ENCODE data around the gene CUX1.
A peak's percentile ranks its signal among the peaks of the same experiment; 100 is the strongest.

CUX1 gene

DNA sequence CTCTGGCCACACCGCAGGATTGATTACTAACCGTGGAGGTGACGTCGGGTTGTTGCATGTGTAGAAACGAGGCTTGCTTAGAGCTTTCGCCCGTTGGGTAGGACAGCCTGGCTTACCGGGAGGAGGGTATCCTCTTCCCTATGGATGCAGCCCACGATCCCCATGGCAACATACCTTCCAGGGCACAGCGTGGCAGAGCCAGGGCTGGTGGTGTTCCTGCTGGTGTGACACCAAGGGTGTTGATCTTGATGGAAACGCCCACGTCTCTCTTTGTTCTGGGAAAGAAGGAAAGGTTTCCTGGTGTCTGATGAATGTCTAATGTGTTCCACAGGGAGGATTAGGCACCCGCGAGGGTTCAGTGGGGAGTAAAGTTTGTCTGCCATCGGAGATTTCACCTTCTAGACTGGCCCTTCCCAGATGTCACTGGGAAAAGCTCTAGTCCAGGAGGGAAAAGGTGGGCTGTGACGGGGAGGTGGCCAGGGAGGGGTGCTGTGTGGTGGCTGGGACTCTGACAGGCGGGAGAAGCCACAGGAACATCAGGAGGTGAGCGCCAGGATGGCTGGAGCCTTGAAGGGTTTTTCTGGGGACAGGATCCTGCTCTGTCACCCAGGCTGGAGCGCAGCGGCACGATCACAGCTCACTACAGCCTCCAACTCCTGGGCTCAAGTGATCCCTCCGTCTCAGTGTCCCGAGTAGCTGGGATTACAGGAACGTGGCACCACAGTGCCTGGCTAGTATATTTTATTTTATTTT, 102.1 kb downstream of the CUX1 start:
- ATAC-seq, result no peak
- TF ChIP-seq, protein P1, sequence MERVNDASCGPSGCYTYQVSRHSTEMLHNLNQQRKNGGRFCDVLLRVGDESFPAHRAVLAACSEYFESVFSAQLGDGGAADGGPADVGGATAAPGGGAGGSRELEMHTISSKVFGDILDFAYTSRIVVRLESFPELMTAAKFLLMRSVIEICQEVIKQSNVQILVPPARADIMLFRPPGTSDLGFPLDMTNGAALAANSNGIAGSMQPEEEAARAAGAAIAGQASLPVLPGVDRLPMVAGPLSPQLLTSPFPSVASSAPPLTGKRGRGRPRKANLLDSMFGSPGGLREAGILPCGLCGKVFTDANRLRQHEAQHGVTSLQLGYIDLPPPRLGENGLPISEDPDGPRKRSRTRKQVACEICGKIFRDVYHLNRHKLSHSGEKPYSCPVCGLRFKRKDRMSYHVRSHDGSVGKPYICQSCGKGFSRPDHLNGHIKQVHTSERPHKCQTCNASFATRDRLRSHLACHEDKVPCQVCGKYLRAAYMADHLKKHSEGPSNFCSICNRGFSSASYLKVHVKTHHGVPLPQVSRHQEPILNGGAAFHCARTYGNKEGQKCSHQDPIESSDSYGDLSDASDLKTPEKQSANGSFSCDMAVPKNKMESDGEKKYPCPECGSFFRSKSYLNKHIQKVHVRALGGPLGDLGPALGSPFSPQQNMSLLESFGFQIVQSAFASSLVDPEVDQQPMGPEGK (CRISPR knock-in tag; IDR thresholded peaks at IDR 0.05; ENCODE audit: borderline replicate concordance), result no peak
- TF ChIP-seq BACH2 (CRISPR knock-in tag; IDR thresholded peaks at IDR 0.05; ENCODE audit: borderline replicate concordance) (no peak), RARB (CRISPR knock-in tag; IDR thresholded peaks at IDR 0.05) (no peak), SNAI2 (CRISPR knock-in tag; IDR thresholded peaks at IDR 0.05) (no peak), OSR1 (CRISPR knock-in tag; IDR thresholded peaks at IDR 0.05) (no peak), ZC3H10 (CRISPR knock-in tag; IDR thresholded peaks at IDR 0.05) (no peak), TOX (CRISPR knock-in tag; IDR thresholded peaks at IDR 0.05; ENCODE audit: borderline replicate concordance) (no peak), PPARA (CRISPR knock-in tag; IDR thresholded peaks at IDR 0.05; ENCODE audit: borderline replicate concordance) (no peak), CSDC2 (CRISPR knock-in tag; IDR thresholded peaks at IDR 0.05) (no peak), TCF4 (CRISPR knock-in tag; IDR thresholded peaks at IDR 0.05; ENCODE audit: borderline replicate concordance) (no peak)
- TF ChIP-seq, protein P2, sequence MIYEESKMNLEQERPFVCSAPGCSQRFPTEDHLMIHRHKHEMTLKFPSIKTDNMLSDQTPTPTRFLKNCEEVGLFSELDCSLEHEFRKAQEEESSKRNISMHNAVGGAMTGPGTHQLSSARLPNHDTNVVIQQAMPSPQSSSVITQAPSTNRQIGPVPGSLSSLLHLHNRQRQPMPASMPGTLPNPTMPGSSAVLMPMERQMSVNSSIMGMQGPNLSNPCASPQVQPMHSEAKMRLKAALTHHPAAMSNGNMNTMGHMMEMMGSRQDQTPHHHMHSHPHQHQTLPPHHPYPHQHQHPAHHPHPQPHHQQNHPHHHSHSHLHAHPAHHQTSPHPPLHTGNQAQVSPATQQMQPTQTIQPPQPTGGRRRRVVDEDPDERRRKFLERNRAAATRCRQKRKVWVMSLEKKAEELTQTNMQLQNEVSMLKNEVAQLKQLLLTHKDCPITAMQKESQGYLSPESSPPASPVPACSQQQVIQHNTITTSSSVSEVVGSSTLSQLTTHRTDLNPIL (CRISPR knock-in tag; IDR thresholded peaks at IDR 0.05; ENCODE audit: low read depth), result no peak
- TF ChIP-seq, protein P3, sequence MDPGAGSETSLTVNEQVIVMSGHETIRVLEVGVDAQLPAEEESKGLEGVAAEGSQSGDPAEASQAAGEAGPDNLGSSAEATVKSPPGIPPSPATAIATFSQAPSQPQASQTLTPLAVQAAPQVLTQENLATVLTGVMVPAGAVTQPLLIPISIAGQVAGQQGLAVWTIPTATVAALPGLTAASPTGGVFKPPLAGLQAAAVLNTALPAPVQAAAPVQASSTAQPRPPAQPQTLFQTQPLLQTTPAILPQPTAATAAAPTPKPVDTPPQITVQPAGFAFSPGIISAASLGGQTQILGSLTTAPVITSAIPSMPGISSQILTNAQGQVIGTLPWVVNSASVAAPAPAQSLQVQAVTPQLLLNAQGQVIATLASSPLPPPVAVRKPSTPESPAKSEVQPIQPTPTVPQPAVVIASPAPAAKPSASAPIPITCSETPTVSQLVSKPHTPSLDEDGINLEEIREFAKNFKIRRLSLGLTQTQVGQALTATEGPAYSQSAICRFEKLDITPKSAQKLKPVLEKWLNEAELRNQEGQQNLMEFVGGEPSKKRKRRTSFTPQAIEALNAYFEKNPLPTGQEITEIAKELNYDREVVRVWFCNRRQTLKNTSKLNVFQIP (CRISPR knock-in tag; IDR thresholded peaks at IDR 0.05; ENCODE audit: borderline replicate concordance, low read depth), result no peak

DNA sequence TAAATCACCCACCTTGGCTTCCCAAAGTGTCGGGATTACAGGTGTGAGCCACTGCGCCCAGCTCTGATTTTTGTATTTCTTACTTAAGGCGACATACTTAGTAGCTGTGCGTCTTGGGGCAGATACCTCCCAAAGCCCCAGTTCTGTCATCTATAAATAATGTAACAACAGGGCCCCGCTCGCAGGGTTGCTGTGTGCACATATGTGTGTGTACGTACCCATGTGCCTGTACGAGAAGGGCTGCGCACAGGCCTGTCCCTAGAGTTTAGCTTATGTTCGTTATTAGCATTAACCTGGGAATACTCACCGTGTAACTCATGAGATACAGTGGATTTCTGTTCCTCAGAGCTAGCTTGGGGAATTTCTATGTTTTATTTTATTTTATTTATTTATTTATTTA, 103.6 kb downstream of the CUX1 start:
- ATAC-seq, result no peak
- TF ChIP-seq ZNF565 (CRISPR knock-in tag; conservative IDR thresholded peaks at IDR 0.05; ENCODE audit: low read depth), result no peak
- TF ChIP-seq PPARA (CRISPR knock-in tag; IDR thresholded peaks at IDR 0.05; ENCODE audit: borderline replicate concordance), result no peak
- no peak for TF ChIP-seq BACH2 (CRISPR knock-in tag; IDR thresholded peaks at IDR 0.05; ENCODE audit: borderline replicate concordance)
- TF ChIP-seq, protein P4, sequence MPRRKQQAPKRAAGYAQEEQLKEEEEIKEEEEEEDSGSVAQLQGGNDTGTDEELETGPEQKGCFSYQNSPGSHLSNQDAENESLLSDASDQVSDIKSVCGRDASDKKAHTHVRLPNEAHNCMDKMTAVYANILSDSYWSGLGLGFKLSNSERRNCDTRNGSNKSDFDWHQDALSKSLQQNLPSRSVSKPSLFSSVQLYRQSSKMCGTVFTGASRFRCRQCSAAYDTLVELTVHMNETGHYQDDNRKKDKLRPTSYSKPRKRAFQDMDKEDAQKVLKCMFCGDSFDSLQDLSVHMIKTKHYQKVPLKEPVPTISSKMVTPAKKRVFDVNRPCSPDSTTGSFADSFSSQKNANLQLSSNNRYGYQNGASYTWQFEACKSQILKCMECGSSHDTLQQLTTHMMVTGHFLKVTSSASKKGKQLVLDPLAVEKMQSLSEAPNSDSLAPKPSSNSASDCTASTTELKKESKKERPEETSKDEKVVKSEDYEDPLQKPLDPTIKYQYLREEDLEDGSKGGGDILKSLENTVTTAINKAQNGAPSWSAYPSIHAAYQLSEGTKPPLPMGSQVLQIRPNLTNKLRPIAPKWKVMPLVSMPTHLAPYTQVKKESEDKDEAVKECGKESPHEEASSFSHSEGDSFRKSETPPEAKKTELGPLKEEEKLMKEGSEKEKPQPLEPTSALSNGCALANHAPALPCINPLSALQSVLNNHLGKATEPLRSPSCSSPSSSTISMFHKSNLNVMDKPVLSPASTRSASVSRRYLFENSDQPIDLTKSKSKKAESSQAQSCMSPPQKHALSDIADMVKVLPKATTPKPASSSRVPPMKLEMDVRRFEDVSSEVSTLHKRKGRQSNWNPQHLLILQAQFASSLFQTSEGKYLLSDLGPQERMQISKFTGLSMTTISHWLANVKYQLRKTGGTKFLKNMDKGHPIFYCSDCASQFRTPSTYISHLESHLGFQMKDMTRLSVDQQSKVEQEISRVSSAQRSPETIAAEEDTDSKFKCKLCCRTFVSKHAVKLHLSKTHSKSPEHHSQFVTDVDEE (CRISPR knock-in tag; IDR thresholded peaks at IDR 0.05), result no peak
- TF ChIP-seq, protein P1 (CRISPR knock-in tag; IDR thresholded peaks at IDR 0.05; ENCODE audit: borderline replicate concordance), result no peak
- TF ChIP-seq ZFP3 (CRISPR knock-in tag; IDR thresholded peaks at IDR 0.05), result no peak
- TF ChIP-seq CSDC2 (CRISPR knock-in tag; IDR thresholded peaks at IDR 0.05), result no peak
- no peak for TF ChIP-seq ZC3H10 (CRISPR knock-in tag; IDR thresholded peaks at IDR 0.05)
- TF ChIP-seq TCF4 (CRISPR knock-in tag; IDR thresholded peaks at IDR 0.05; ENCODE audit: borderline replicate concordance), result no peak
- TF ChIP-seq ARNTL (CRISPR knock-in tag; IDR thresholded peaks at IDR 0.05; ENCODE audit: borderline replicate concordance, low read depth), result no peak

DNA sequence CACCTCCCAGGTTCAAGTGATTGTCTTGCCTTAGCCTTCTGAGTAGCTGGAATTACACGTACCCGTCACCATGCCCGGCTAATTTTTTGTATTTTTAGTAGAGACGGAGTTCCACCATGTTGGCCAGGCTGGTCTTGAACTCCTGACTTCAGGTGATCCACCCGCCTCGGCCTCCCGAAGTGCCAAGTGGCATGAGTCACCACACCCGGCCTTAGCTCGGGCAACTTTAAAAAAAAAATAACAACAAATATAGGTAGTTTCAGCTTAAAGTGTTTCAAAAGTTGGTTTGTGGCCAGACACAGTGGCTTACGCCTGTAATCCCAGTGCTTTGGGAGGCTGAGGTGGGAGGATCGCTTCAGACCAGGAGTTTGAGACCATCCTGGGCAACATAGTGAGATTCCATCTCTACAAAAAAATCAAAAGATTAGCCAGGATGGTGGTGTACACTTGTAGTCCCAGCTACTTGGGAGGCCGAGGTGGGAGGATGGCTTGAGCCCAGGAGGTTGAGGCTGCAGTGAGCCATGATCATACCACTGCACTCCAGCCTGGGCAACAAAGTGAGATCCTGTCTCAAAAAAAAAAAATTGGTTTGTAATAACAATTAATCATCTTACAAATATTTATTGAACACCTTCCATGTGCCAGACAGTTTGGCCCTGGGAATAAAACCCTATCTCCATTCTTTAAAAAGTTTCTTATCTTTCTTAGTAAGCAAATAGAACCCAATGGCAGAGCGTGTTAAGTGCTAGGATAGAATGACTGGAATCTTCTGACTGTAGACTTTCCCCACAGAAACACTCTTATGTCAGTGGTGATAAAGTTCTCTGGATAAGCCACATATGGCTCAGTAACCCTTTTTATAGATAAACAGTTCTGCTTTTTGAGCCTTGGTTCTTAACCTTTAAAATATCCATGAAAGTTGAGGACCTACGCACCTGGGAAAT, 104.4 kb downstream of the CUX1 start:
- peak; percentile 15; the same call in 2 of the 3 replicates for ATAC-seq

Data from SK-N-SH treated with all-trans-retinoic acid at 6 μM for 48 hours (cell line).